Measurements from ENCODE around the gene S100B.

S100B gene

GRCh38 chr21:46626975-46627501 is 22.2 kb upstream of the S100B start:
- no peak for DNase-seq

DNA sequence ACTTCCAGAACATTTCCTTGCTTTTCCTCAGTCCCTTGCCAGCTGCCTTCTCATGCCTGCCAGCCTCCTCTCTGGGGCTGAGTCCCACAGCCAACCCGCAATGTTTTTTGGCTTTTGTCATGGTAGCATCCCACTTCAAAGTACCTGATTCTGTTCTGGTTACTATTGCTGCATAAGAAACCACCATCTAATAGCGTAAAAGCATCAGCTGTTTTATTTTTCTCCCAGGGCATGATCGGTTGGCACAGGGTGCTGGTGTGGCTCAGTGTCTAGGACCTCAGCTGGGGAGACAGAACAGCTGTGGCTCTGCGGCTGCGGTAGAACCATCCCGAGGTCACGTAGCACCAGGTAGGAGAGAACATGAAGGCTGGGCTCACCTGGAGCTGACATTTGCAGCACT is 21.7 kb upstream of the S100B start:
- no peak for DNase-seq

DNA sequence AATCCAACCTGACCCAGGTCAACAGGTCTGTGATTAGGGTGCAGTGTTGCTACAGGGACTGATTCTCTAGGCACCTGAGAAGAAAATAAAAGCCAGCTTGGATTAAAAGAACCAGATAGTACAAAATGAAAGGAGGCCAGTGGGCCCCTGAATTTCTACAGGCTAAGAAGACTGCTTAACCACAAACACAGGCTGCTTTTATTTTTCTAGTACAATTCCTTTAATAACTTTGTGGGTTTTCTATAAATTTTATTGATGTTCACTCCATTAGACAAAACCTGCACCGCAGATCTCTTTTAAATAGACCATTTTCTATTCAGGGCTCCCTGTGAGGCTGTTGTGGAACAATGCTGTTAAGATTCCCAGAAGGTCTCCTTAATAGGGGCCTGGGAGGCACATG is 20.9 kb upstream of the S100B start:
- DNase-seq, result no peak

DNA sequence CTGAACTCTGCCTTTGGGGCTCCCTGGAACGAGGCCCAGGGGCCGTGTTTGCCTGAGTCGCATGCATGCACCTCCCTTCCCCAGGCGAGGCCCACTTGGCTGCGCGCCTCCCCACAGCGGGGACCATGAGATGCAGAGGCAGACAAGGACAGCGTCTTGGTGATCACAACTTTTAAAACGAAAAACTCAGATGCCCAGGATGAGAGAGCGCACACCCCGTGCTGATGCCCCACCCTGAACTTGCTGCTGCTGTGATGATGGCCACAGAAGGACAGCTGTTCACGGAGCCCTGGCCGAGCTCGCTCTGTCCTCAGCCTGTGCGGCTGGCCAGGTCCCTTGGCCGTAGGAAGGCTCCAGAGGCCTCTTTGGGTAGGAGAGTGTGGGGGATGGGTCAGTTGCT is 19.2 kb upstream of the S100B start:
- DNase-seq, result no peak

DNA sequence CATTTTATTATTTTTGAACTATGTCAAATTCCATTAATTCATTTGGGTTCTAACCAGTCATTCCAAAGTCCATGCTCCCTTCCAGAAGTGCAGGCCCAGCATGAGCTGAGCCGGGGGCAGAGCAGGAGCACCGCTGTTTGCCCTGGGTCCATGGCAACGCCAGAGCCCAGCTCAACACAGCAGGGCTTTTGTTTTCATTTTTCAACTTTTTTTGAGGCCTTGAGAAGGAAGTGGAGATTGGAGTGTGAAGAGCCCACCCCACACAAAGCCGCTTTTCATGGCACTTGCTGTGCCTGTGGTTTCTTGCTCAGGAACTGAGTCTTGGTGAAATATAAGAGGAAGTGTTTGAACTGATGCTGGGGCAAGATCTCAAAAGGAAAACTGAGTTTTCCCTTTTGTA is 17.3 kb upstream of the S100B start:
- DNase-seq, result peak; percentile 28

DNA sequence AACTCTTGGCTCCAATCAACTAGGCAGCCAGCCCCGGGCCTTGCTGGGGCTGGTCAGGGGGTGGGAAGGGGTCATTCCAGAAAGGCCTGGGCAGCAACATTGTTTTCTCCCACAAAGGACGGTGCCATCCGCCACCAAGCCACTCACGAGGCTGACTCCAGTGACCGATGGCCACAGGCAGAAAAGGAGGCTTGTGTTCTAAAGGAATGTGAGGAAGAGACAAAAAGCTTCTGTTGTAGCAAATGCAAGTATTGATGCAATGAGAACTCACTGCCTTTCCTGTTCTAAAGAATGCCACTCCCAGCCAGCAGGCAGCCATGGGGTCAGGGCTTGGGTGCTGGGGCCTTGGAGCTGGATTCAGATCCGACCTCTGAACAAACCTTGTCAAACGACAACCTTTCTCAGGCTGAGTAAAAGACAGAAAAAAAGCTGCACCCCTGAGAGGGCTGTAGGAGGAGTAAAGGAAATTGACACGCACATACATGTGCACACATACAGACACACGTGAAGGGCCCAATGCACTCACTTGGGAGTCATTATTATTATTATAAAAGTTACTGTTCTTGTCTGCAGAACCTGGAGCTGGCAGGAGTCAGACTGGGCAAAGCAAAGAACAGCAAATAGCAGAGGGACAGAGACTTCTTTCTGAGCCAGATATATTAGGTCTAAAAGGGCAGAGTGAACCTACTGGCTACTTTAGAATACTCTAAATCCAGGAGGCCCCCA is 16.7 kb upstream of the S100B start:
- no peak for DNase-seq

DNA sequence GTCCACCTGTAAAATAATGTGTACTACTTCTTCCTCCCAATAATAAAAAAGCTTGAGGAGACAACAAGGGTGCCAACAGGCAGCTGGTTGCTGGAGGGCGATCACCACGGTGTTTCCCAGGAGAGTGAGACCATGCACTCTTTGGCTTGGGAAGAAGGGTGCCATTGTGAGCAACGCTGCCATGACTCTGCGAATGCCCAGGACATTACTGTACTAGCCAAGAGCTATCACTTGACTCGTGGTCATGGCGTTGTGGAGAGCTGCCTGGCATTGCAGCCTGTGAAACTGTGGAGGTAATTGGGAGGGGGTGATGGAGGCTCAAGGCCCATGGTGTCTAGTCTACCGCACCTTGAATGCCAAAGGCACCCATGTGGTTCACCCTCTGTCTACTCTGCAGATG is 16.0 kb upstream of the S100B start:
- DNase-seq, result no peak

- DNase-seq, result no peak
Observed at GRCh38 chr21:46619846-46620245, 15.0 kb upstream of the S100B start.

DNA sequence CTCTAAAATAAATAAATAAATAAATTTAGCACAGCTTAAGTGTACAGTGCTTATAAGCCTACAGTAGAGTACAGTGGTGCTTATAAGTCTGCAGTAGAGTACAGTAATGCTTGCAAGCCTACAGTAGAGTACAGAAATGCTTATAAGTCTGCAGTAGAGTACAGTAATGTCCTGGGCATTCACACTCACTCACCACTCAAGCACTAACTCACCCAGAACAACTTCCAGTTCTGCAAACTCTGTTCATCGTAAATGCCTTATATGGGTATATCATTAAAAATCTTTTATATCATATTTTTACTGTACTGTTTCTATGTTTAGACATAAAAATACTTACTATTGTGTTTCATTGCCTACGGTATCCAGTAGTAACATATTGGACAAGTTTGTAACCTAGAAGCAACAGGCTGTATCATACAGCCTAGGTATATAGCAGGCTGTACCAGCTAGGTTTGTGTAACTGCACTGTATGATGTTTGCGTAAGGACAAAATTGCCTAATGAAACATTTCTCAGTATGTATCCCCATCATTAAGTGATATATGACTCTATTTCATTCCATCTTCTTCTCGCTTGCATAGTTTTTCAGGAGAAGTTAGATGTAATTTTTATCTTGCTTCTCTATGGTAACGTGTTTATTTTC is 14.0 kb upstream of the S100B start:
- DNase-seq, result no peak

DNA sequence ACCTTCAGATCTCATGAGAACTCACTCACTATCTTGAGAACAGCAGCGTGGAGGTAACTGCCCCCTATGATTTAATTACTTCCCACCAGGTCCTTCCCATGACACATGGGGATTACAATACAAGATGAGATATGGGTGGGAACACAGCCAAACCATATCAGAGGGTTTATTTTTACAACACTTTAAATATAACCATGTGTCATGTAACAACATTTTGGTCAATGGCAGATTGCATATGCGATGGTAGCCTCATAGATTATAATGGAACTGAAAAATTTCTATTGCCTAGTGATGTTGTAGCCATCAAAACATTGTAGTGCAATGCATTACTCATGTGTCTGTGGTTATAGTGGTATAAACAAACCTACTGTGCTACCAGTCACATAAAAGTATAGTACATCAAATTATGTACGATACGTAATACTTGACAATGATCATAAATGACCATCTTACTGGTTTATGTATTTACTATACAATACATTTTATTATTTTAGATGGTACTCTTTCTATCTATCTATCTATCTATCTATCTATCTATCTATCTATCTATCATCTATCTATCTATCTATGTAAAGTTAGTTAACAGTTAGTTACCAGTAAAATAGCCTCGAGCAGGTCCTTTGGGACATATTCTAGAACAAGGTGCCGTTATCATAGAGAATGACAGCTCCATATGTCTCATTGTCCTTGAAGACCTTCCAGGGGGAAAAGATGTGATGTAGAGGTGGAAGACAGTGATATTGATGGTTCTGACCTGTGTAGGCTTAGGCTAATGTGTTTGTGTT is 12.6 kb upstream of the S100B start:
- DNase-seq, result no peak

- DNase-seq, result no peak
Observed at GRCh38 chr21:46616656-46617055, 11.8 kb upstream of the S100B start.

DNA sequence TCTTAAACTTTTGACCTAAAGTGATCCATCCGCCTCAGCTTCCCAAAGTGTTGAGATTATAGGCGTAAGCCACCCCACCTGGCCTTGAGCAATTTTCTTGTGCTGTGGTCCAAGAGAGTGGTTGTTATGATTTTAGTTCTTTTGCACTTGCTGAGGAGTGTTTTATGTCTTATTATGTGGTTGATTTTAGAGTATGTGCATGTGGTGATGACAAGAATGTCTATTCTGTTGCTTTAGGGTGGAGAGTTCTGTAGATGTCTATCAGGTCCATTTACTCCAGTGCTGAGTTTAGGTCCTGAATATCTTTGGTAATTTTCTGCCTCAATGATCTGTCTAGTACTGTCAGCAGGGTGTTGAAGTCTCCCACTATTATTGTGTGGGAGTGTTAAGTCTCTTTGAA is 11.2 kb upstream of the S100B start:
- DNase-seq, result no peak

GRCh38 chr21:46613391-46613790 is 8.5 kb upstream of the S100B start:
- no peak for DNase-seq

DNA sequence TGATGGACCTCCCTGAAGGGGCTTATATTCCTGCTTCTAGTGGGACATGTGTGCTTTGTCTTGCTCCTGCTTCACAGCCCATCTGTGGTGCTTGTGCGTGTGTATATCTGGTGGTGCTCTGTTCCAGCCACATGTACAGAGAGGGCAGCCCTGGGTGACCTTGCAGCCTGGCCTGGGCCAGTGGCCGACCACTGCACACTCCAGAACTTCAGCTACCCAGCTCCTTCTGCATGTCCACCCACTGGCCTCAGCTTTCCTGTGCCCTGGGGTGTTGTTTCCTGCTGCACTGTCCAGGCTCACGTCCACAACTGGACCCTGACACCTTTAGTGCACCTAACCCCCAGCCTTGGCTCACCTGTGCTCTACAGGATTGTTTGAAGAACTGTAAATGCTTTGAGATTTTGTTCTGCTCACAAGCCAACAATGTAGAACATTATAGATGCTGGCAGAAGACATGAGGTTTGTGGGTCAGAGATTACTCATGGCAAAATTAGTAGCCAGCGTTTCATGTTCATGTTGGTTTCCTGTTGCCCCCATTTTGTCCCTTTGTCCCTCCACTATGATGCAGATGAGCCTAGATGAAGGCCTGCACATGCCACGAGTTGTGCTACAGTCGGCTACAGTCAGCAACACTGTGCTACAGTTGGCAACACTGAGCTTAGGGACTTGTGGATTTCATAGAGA is 5.3 kb upstream of the S100B start:
- no peak for DNase-seq

DNA sequence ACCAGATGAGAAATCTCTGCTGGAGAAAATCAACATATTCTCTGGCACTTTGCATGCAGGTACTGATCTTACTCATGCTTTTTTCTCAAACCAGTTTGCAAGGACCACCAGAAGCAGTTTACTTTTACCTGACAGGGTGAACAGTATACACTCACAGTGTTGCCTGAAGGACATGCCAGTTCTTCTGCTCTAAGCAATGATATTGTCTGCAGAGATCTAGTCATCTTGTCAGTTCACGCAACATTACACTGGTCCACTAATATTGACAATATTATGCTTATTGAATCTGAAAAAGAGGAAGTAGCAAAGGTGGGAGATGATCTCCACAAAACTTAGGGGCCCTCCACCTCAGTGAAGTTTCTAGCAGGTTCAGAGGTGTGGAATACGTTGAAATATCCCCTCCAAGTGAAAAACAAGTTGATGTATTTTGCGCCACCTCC is 3.8 kb upstream of the S100B start:
- no peak for DNase-seq

GRCh38 chr21:46607636-46608035 is 2.8 kb upstream of the S100B start:
- no peak for DNase-seq

GRCh38 chr21:46606427-46606813 is 1.5 kb upstream of the S100B start:
- no peak for DNase-seq

DNA sequence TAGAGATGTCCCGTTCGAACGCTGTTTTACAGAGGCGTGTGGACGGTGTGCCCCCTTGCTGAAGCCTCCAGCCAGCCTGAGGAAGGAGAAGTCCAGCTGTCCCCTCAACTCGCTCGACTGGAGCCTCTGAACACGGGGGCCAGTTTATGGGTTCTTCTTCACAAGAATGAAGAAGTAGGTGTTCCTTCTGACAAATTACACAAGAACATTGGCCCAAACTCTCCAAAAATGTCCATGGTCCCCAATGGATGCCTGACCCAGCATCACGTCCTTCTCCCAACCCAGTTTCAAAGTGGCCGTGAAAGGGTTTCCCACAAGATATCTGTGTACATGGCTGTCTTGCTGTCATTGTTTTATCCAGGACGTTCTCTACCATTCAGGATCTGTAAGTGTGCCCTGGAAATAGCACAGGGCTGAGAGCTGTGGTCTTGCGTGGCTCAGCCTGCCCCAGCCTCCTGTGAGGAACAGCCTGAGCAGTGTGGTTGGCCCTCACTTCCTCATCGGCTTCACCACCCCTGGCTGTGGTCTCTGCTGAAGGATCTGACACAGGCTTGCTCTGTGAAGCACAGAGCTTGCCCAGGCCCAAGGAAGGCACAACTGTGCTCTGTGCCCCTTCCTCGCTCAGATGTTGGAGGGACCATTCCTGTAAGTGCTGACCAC is 1.0 kb upstream of the S100B start:
- peak; percentile 43 for DNase-seq

- no peak for DNase-seq
Observed at GRCh38 chr21:46604329-46604974, 430 bp downstream of the S100B start.

DNA sequence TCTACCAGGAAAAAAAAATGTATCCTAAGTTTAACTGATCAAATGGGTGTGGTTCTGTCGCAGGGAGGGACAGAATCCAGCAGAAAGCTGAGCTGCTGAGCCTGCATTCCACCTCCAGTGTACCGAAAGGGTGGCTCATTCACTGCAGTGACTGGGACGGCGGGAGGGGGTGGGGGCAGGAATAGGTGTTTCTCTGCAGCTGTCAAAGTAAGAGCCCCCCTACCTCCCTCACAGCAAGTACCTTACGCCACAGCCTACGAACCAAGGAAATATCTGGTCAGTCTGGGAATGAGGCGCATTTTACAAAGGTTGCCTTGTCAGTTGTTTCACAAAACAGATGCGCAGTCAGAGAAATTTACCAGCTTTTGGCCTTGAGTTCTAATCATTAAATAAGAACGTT is 1.7 kb downstream of the S100B start:
- DNase-seq, result no peak

GRCh38 chr21:46600978-46601377 is 3.9 kb downstream of the S100B start:
- no peak for DNase-seq

DNA sequence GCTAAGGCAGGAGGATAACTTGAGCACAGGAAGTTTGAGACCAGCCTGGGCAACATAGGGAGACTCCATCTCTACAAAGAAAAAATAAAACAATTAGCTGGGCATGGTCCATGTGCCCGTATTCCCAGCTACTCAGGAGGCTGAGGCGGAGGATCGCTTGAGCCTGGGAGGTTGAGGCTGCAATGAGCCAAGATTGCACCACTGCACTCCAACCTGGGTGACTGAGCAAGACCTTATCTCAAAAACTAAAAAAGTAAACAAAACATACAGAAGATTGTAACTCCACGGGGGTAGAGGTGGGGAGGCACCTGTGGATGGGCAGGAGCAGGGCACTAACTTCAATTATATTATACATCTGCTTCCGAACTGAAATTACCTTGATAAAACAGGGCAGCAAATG is 4.6 kb downstream of the S100B start:
- DNase-seq, result no peak

All from stimulated activated CD4-positive, alpha-beta T cell treated with anti-CD3 and anti-CD28 coated beads, Interleukin-15, amount 100 ng/mL, for 24 hours (primary cell).